ENCODE measurements around the gene FHOD3.

FHOD3 gene

GRCh38 chr18:36312806-36313395 lies 15.4 kb downstream of the FHOD3 start:
- no peak for DNase-seq (ENCODE audit: low spot score)
- no peak for TF ChIP-seq CTCF (IDR thresholded peaks at IDR 0.05; ENCODE audit: extremely low read depth, insufficient read depth, missing control alignments)
- in situ Hi-C loops (cut with MboI; ENCODE audit: low pct_unique_long_range_greater_than_20kb, low sequenced_read_pairs, unreplicated experiment), result no loop called here

GRCh38 chr18:36314098-36314497 lies 16.6 kb downstream of the FHOD3 start:
- in situ Hi-C loops (cut with MboI; ENCODE audit: low pct_unique_long_range_greater_than_20kb, low sequenced_read_pairs, unreplicated experiment), result no loop called here
- no peak for TF ChIP-seq CTCF (IDR thresholded peaks at IDR 0.05; ENCODE audit: extremely low read depth, insufficient read depth, missing control alignments)
- DNase-seq (ENCODE audit: low spot score), result no peak

GRCh38 chr18:36314754-36315153 lies 17.2 kb downstream of the FHOD3 start:
- no peak for TF ChIP-seq CTCF (IDR thresholded peaks at IDR 0.05; ENCODE audit: extremely low read depth, insufficient read depth, missing control alignments)
- no peak for DNase-seq (ENCODE audit: low spot score)
- in situ Hi-C loops (cut with MboI; ENCODE audit: low pct_unique_long_range_greater_than_20kb, low sequenced_read_pairs, unreplicated experiment), result no loop called here

- TF ChIP-seq CTCF (IDR thresholded peaks at IDR 0.05; ENCODE audit: extremely low read depth, insufficient read depth, missing control alignments), result no peak
- DNase-seq (ENCODE audit: low spot score), result no peak
- in situ Hi-C loops (cut with MboI; ENCODE audit: low pct_unique_long_range_greater_than_20kb, low sequenced_read_pairs, unreplicated experiment), result no loop called here
Measured at GRCh38 chr18:36315736-36316135, 18.2 kb downstream of the FHOD3 start.

GRCh38 chr18:36316246-36316645 lies 18.7 kb downstream of the FHOD3 start:
- in situ Hi-C loops (cut with MboI; ENCODE audit: low pct_unique_long_range_greater_than_20kb, low sequenced_read_pairs, unreplicated experiment), result no loop called here
- DNase-seq (ENCODE audit: low spot score), result no peak
- TF ChIP-seq CTCF (IDR thresholded peaks at IDR 0.05; ENCODE audit: extremely low read depth, insufficient read depth, missing control alignments), result no peak

- in situ Hi-C loops (cut with MboI; ENCODE audit: low pct_unique_long_range_greater_than_20kb, low sequenced_read_pairs, unreplicated experiment), result no loop called here
- TF ChIP-seq CTCF (IDR thresholded peaks at IDR 0.05; ENCODE audit: extremely low read depth, insufficient read depth, missing control alignments), result no peak
- DNase-seq (ENCODE audit: low spot score), result no peak
Measured at GRCh38 chr18:36321658-36322407, 24.3 kb downstream of the FHOD3 start.
